Karpas-422 (cell line): ENCODE data around the gene PTGDS. TPM values are rescaled to one million over a fixed set of nuclear protein-coding genes. Genes with fewer than 3 reads are reported as not detected.

Experiments
- DNase-seq: peaks from one replicate; pipeline ENCODE4 v3.0.0-alpha.2; 2015
- H2AFZ ChIP-seq: fragments of 200-600 bp; sonication (generic); 2 replicates; pipeline ENCODE4 v1.6.1; 2014; ENCODE audit warnings: antibody characterized with exemption, low read length, mixed read lengths
- H3K27ac ChIP-seq: fragments of 200-600 bp; sonication (generic); 2 replicates; pipeline ENCODE4 v1.5.1; 2014; ENCODE audit warnings: mild to moderate bottlenecking, low read length, moderate library complexity
- H3K27me3 ChIP-seq: fragments of 200-600 bp; sonication (generic); 2 replicates; pipeline ENCODE4 v1.6.1; 2014; ENCODE audit warnings: low read length, mixed read lengths
- H3K36me3 ChIP-seq: fragments of 200-600 bp; sonication (generic); 2 replicates; pipeline ENCODE4 v1.6.1; 2014; ENCODE audit warnings: low read length, mixed read lengths; ENCODE audit not compliant: insufficient read depth
- H3K4me1 ChIP-seq: fragments of 200-600 bp; sonication (generic); 2 replicates; pipeline ENCODE4 v1.6.1; 2014; ENCODE audit warnings: mild to moderate bottlenecking, low read length, mixed read lengths
- H3K4me2 ChIP-seq: fragments of 200-600 bp; sonication (generic); 2 replicates; pipeline ENCODE4 v1.6.1; 2014; ENCODE audit warnings: low read length, low read depth, mild to moderate bottlenecking; ENCODE audit not compliant: poor library complexity, severe bottlenecking
- H3K4me3 ChIP-seq: fragments of 200-600 bp; sonication (generic); 2 replicates; pipeline ENCODE4 v1.5.1; 2014; ENCODE audit warnings: mild to moderate bottlenecking, antibody characterized with exemption, low read length, mixed read lengths
- H3K79me2 ChIP-seq: fragments of 200-600 bp; sonication (generic); 2 replicates; pipeline ENCODE4 v1.6.1; 2014; ENCODE audit warnings: mild to moderate bottlenecking, low read length, mixed read lengths
- H3K9ac ChIP-seq: fragments of 200-600 bp; sonication (generic); 2 replicates; pipeline ENCODE4 v1.6.0; 2014; ENCODE audit warnings: low read length
- H3K9me2 ChIP-seq: fragments of 200-600 bp; sonication (generic), shearing (Covaris generic); replicated peaks from 2 replicates; pipeline ENCODE4 v1.6.0; 2014; ENCODE audit warnings: mild to moderate bottlenecking, low read length, moderate library complexity; ENCODE audit not compliant: insufficient read depth
- H3K9me3 ChIP-seq: fragments of 300-700, 200-600 bp; sonication (generic); 2 replicates; pipeline ENCODE4 v1.6.1; 2014; ENCODE audit warnings: low read length, mixed read lengths
- H4K20me1 ChIP-seq: fragments of 200-600 bp; sonication (generic); 2 replicates; pipeline ENCODE4 v1.6.1; 2014; ENCODE audit warnings: mild to moderate bottlenecking, antibody characterized with exemption, low read length, low read depth; ENCODE audit not compliant: insufficient read depth
- total RNA-seq: library from RNA; depleted of rRNA; stranded (reverse); fragments of >200 nt; shearing (Covaris generic); gene quantifications from 2 replicates; pipeline ENCODE4 v1.2.3, GENCODE V29; 2014; ENCODE audit warnings: low replicate concordance

The PTGDS gene
- total RNA-seq, 1 experiment from 2014 or later: not detected

GRCh38 chr9:136947955-136948510, 29.3 kb upstream of the PTGDS start:
- no peaks in the 10 kb centered on the region for H3K36me3 ChIP-seq
- H3K79me2 ChIP-seq: peaks cover 9% of the 10 kb centered on the region
- no peaks in the 10 kb centered on the region for H3K27me3 ChIP-seq
- H3K9ac ChIP-seq: no peak overlapping the region
- H3K27ac ChIP-seq: no peak overlapping the region
- peaks cover 5% of the 10 kb centered on the region; the same call in 1 of the 2 replicates for H4K20me1 ChIP-seq
- no peaks in the 10 kb centered on the region for H3K9me3 ChIP-seq
- no peak overlapping the region for H2AFZ ChIP-seq
- H3K9me2 ChIP-seq: no peaks in the 10 kb centered on the region
- H3K4me1 ChIP-seq: peaks cover 25% of the 10 kb centered on the region
- peak; percentile 66 for DNase-seq
- H3K4me3 ChIP-seq: no peak overlapping the region
- H3K4me2 ChIP-seq: no peak overlapping the region

DNA sequence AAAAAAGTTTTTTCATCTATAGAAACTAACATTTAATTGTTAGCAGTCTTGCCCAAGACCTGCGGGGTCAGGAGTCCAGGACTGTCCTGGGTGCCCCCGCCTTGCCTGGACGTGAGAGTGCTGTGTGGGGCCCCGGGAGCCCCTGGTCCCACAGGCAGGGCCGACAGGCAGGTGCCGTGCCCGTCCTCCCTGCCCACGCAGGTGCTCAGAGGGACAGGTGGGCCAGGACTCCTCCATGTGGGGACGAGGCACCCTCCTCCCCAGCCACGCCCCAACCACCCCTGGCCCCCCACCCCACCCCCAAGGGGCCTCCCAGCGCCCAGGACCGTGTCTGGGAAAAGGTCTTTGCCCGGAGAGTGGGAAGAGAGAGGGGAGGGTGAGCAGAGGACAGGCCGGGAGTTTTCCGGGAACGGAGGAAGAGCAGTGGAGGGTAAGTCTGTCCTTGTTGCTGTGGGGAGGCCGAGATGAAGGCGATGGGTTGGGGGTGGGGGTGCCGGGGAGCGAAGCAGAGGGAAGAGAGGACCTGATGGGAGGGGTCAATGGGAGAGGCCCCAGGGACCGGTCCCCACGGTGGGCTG, 28.0 kb upstream of the PTGDS start:
- DNase-seq: no peak
- no peaks in the 10 kb centered on the region for H3K79me2 ChIP-seq
- H3K9me2 ChIP-seq: no peaks in the 10 kb centered on the region
- H2AFZ ChIP-seq: 0 out of 2 replicates have a peak overlapping the region, but pooled peaks have one; percentile 98
- peaks cover 20% of the 10 kb centered on the region for H3K4me1 ChIP-seq
- peak overlapping the region; percentile 72 for H3K4me3 ChIP-seq
- H3K36me3 ChIP-seq: no peaks in the 10 kb centered on the region
- H3K9ac ChIP-seq: peak overlapping the region; percentile 73
- H3K27me3 ChIP-seq: no peaks in the 10 kb centered on the region
- H3K9me3 ChIP-seq: no peaks in the 10 kb centered on the region
- no peak overlapping the region for H3K27ac ChIP-seq
- peak overlapping the region; percentile 88 for H3K4me2 ChIP-seq
- H4K20me1 ChIP-seq: no peaks in the 10 kb centered on the region

DNA sequence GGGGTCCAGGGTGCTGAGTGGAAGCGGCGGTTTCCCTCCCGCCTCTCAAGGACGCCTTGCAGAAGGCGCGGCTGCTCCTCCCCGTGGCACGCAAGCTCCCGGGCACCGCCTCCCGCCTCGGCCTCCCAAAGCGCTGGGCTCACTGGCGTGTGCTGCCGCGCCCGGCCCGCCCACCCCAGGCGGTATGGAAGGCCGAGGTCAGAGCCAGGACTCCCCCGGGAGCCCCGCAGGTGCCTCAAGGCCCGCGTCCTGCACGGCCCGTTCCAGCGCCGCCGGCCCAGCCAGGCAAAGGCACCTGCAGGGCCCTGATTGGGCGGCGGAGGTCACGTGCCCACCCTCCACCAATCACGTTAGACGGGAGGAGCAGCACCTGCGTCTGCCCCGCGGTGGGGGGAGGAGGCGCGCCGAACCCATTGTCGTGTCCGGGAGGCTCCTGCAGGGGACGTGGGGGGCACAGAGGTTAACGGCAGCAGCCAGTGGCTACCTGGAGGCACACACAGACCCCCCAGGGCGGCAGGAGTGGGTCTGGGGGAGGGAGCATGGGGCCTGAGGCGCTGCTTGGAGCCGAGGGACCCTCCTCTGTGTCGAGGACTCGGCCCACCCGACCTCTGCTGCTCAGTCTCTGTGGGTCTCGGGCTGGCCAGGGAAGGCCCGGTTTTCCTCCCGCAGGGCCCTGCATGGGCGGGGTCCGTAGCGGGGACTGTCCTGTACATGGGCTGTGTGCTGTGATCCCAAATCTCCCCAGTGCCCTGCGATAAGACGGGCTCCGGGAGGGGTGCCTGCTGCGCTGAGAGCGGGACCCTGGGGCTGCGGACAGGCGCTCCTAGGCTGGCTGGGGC, 27.3 kb upstream of the PTGDS start:
- Histone ChIP-seq H4K20me1 (no peaks in the 10 kb centered on the region), H3K27ac (no peak overlapping the region), H3K4me3 (peak overlapping the region; percentile 72), H3K4me1 (peaks cover 17% of the 10 kb centered on the region), H3K36me3 (no peaks in the 10 kb centered on the region), H3K79me2 (no peaks in the 10 kb centered on the region), H3K27me3 (no peaks in the 10 kb centered on the region), H3K9ac (peak overlapping the region; percentile 73), H2AFZ (peak overlapping the region; percentile 98), H3K9me2 (no peaks in the 10 kb centered on the region), H3K9me3 (no peaks in the 10 kb centered on the region), H3K4me2 (peak overlapping the region; percentile 88)
- peak; percentile 97 for DNase-seq

GRCh38 chr9:136950656-136951276, 26.5 kb upstream of the PTGDS start:
- Histone ChIP-seq H3K4me1 (peaks cover 17% of the 10 kb centered on the region), H4K20me1 (no peaks in the 10 kb centered on the region), H3K4me3 (peak overlapping the region; percentile 72), H3K27ac (no peak overlapping the region), H3K4me2 (peak overlapping the region; percentile 88), H2AFZ (peak overlapping the region; percentile 98; the same call in 1 of the 2 replicates), H3K9me2 (no peaks in the 10 kb centered on the region), H3K27me3 (no peaks in the 10 kb centered on the region), H3K36me3 (no peaks in the 10 kb centered on the region), H3K79me2 (no peaks in the 10 kb centered on the region), H3K9ac (peak overlapping the region; percentile 73), H3K9me3 (no peaks in the 10 kb centered on the region)
- no peak for DNase-seq

GRCh38 chr9:136951541-136952320, 25.6 kb upstream of the PTGDS start, which contains the start of gene LCN12:
Gene LCN12, plus strand, starts transcription at chr9:136952273. Its CDS starts 55 bp downstream, at chr9:136952328.
- H3K9me3 ChIP-seq: no peaks in the 10 kb centered on the region
- H3K27me3 ChIP-seq: no peaks in the 10 kb centered on the region
- H3K4me3 ChIP-seq: no peak within 1 kb of the TSS
- no peak for DNase-seq
- no peak within 1 kb of the TSS for H3K27ac ChIP-seq
- H3K9me2 ChIP-seq: no peaks in the 10 kb centered on the region
- H3K79me2 ChIP-seq: no peaks in the 10 kb centered on the region
- H3K4me1 ChIP-seq: peaks cover 17% of the 10 kb centered on the region
- no peaks in the 10 kb centered on the region for H3K36me3 ChIP-seq
- H3K9ac ChIP-seq: no peak within 1 kb of the TSS
- H3K4me2 ChIP-seq: no peak within 1 kb of the TSS
- H2AFZ ChIP-seq: no peak within 1 kb of the TSS
- no peaks in the 10 kb centered on the region for H4K20me1 ChIP-seq

GRCh38 chr9:136952321-136952850, 24.9 kb upstream of the PTGDS start:
- Histone ChIP-seq H3K27ac (no peak overlapping the region), H2AFZ (no peak overlapping the region), H3K27me3 (no peaks in the 10 kb centered on the region), H3K4me3 (no peak overlapping the region), H3K4me1 (peaks cover 17% of the 10 kb centered on the region), H3K36me3 (no peaks in the 10 kb centered on the region), H3K79me2 (no peaks in the 10 kb centered on the region), H3K9me2 (no peaks in the 10 kb centered on the region), H4K20me1 (no peaks in the 10 kb centered on the region), H3K9me3 (no peaks in the 10 kb centered on the region), H3K9ac (no peak overlapping the region), H3K4me2 (no peak overlapping the region)
- no peak for DNase-seq

DNA sequence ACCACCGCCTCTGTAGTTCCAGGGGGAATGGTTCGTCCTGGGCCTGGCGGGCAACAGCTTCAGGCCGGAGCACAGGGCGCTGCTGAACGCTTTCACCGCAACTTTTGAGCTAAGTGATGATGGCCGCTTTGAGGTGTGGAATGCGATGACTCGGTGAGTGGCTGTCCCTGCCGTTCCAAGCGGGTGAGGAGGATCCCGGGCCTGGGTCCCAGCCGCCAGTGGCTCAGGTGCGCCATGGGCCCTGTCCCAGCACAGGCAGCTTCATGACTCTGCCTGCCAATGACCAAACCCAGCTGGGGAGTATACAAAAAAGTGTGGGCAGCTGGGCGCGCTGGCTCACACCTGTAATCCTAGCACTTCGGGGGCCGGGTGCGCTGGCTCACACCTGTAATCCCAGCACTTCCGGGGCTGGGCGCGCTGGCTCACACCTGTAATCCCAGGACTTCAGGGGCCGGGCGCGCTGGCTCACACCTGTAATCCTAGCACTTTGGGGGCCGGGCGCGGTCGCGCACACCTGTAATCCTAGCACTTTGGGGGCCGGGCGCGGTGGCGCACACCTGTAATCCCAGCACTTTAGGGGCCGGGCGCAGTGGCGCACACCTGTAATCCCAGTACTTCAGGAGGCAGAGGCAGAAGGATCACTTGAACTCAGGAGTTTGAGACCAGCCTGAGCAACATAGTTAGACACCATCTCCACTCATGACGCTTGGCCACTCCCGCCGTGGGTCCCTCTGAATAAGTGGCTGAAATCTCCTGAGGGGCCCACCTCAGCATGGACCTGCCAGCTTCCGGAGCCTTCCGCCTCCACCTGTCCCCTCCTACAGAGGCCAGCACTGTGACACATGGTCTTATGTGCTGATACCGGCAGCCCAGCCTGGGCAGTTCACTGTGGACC, 24.2 kb upstream of the PTGDS start:
- no peaks in the 10 kb centered on the region for H3K27me3 ChIP-seq
- no peak for DNase-seq
- H3K9ac ChIP-seq: no peak overlapping the region
- H3K9me3 ChIP-seq: no peaks in the 10 kb centered on the region
- H3K79me2 ChIP-seq: no peaks in the 10 kb centered on the region
- no peaks in the 10 kb centered on the region for H3K36me3 ChIP-seq
- peaks cover 14% of the 10 kb centered on the region for H3K4me1 ChIP-seq
- no peak overlapping the region for H2AFZ ChIP-seq
- no peak overlapping the region for H3K4me3 ChIP-seq
- H3K4me2 ChIP-seq: no peak overlapping the region
- no peaks in the 10 kb centered on the region for H3K9me2 ChIP-seq
- no peaks in the 10 kb centered on the region for H4K20me1 ChIP-seq
- no peak overlapping the region for H3K27ac ChIP-seq
